ENCODE results near the gene COA8.
"Not testable (repeated sequence)": the region's sequence is repeated elsewhere in the genome, so short reads cannot be mapped to it uniquely, and the experiment has no call there.

COA8 gene

GRCh38 chr14:103604620-103605019 is 41.9 kb downstream of the COA8 start:
- Histone ChIP-seq H3K36me3 (ENCODE audit: control insufficient read depth, insufficient read depth, low read length) (no peaks in the 10 kb centered on the region), H3K4me3 (replicated peaks; ENCODE audit: low read depth, low read length) (no peak overlapping the region), H3K27me3 (replicated peaks; ENCODE audit: control insufficient read depth, insufficient read depth, low read length) (no peaks in the 10 kb centered on the region; the same call in 1 of the 2 replicates)
- no peak for DNase-seq (ENCODE audit: extremely low read depth, insufficient read length)
- no peak for TF ChIP-seq CTCF (IDR thresholded peaks at IDR 0.05; ENCODE audit: insufficient read depth, low read length, poor library complexity, severe bottlenecking)

- peak; percentile 81 for DNase-seq (ENCODE audit: extremely low read depth, insufficient read length)
- Histone ChIP-seq H3K4me3 (replicated peaks; ENCODE audit: low read depth, low read length) (peak overlapping the region; percentile 12; the same call in 1 of the 2 replicates), H3K27me3 (replicated peaks; ENCODE audit: control insufficient read depth, insufficient read depth, low read length) (no peaks in the 10 kb centered on the region; the same call in 1 of the 2 replicates), H3K36me3 (ENCODE audit: control insufficient read depth, insufficient read depth, low read length) (no peaks in the 10 kb centered on the region)
- peak; percentile 22 for TF ChIP-seq CTCF (IDR thresholded peaks at IDR 0.05; ENCODE audit: insufficient read depth, low read length, poor library complexity, severe bottlenecking)
Measured at GRCh38 chr14:103606963-103607668, 44.4 kb downstream of the COA8 start.

- no peaks in the 10 kb centered on the region; the same call in 1 of the 2 replicates for H3K27me3 ChIP-seq (replicated peaks; ENCODE audit: control insufficient read depth, insufficient read depth, low read length)
- TF ChIP-seq CTCF (IDR thresholded peaks at IDR 0.05; ENCODE audit: insufficient read depth, low read length, poor library complexity, severe bottlenecking) = no peak
- no peak for DNase-seq (ENCODE audit: extremely low read depth, insufficient read length)
- no peaks in the 10 kb centered on the region for H3K36me3 ChIP-seq (ENCODE audit: control insufficient read depth, insufficient read depth, low read length)
- no peak overlapping the region for H3K4me3 ChIP-seq (replicated peaks; ENCODE audit: low read depth, low read length)
Measured at GRCh38 chr14:103607822-103608221, 45.1 kb downstream of the COA8 start.

GRCh38 chr14:103609081-103609480 is 46.3 kb downstream of the COA8 start:
- not testable (repeated sequence) for H3K4me3 ChIP-seq (replicated peaks; ENCODE audit: low read depth, low read length); H3K27me3 ChIP-seq (replicated peaks; ENCODE audit: control insufficient read depth, insufficient read depth, low read length); DNase-seq (ENCODE audit: extremely low read depth, insufficient read length); H3K36me3 ChIP-seq (ENCODE audit: control insufficient read depth, insufficient read depth, low read length)

GRCh38 chr14:103611215-103611614 is 48.5 kb downstream of the COA8 start:
- Histone ChIP-seq H3K4me3 (replicated peaks; ENCODE audit: low read depth, low read length) (no peak overlapping the region), H3K36me3 (ENCODE audit: control insufficient read depth, insufficient read depth, low read length) (no peaks in the 10 kb centered on the region), H3K27me3 (replicated peaks; ENCODE audit: control insufficient read depth, insufficient read depth, low read length) (no peaks in the 10 kb centered on the region; the same call in 1 of the 2 replicates)
- TF ChIP-seq CTCF (IDR thresholded peaks at IDR 0.05; ENCODE audit: insufficient read depth, low read length, poor library complexity, severe bottlenecking) = no peak
- no peak for DNase-seq (ENCODE audit: extremely low read depth, insufficient read length)

- TF ChIP-seq CTCF (IDR thresholded peaks at IDR 0.05; ENCODE audit: insufficient read depth, low read length, poor library complexity, severe bottlenecking) = peak; percentile 27
- Histone ChIP-seq H3K27me3 (replicated peaks; ENCODE audit: control insufficient read depth, insufficient read depth, low read length) (no peaks in the 10 kb centered on the region; the same call in 1 of the 2 replicates), H3K4me3 (replicated peaks; ENCODE audit: low read depth, low read length) (no peak overlapping the region), H3K36me3 (ENCODE audit: control insufficient read depth, insufficient read depth, low read length) (no peaks in the 10 kb centered on the region)
- DNase-seq (ENCODE audit: extremely low read depth, insufficient read length) = no peak
Measured at GRCh38 chr14:103613517-103613916, 50.8 kb downstream of the COA8 start.

Data from GM06990 (cell line).